ENCODE measurements around the gene TMC3. TPM values are rescaled to one million over a fixed set of nuclear protein-coding genes. Genes with fewer than 3 reads are reported as not detected.

The TMC3 gene
- polyA plus RNA-seq, 1 of the 3 experiments (the other 2 are of a cell fraction): not detected

GRCh38 chr15:81323944-81324881 lies 49.8 kb downstream of the TMC3 start, which contains the start of gene STARD5:
TSS of gene STARD5 (minus strand) at chr15:81324141. CDS start at chr15:81324099, 42 bp downstream.
- Histone ChIP-seq H2AFZ (ENCODE audit: low read depth) (peak within 1 kb of the TSS; percentile 100), H4K20me1 (ENCODE audit: insufficient read depth) (no peaks in the 10 kb centered on the region), H3K4me2 (peak within 1 kb of the TSS; percentile 86), H3K4me3 (ENCODE audit: low read depth in 2 of 2, low read length in 1 of 2) (peak within 1 kb of the TSS; percentile 80 to 82), H3K9me3 (no peaks in the 10 kb centered on the region), H3K9me2 (no peaks in the 10 kb centered on the region), H3K79me2 (ENCODE audit: insufficient read depth) (no peaks in the 10 kb centered on the region), H3K9ac (peak within 1 kb of the TSS; percentile 72), H3K4me1 (ENCODE audit: control insufficient read depth in 1 of 2, insufficient read depth in 2 of 2, low read depth in 1 of 2, low read length in 1 of 2) (peaks cover 4 to 5% of the 10 kb centered on the region in 2 experiments; a peak in 2 of 4 replicates), H3F3A (replicated peaks; ENCODE audit: insufficient read depth) (peaks cover 14% of the 10 kb centered on the region), H3K27ac (ENCODE audit: low read depth in 2 of 2, low read length in 1 of 2) (peak within 1 kb of the TSS in 1 of 2 experiments; percentile 34; a peak in 1 of 4 replicates), H3K36me3 (replicated peaks in 1 of 2; ENCODE audit: control insufficient read depth in 1 of 2, insufficient read depth in 2 of 2, low read length in 1 of 2) (no peaks in the 10 kb centered on the region), H3K27me3 (ENCODE audit: insufficient read depth) (no peaks in the 10 kb centered on the region)
- CTCF ChIA-PET: interaction anchor here (1.0 to 1.3 kb wide), 4 partner anchors 13 to 58 kb away, joined by 4 to 5 read pairs (median 4); no protein-coding TSS in a partner anchor
- peak; percentile 98 for DNase-seq
- POLR2A ChIA-PET: interaction anchor here (0.7 to 1.0 kb wide), 4 partner anchors 11 to 58 kb away, joined by 3 to 6 read pairs (median 4); no protein-coding TSS in a partner anchor
- under 1% methylated on average over 18 of the region's 67 CpGs for WGBS (ENCODE audit: low lambda C conversion rate)
- TF ChIP-seq POLR2AphosphoS5 (IDR thresholded peaks at IDR 0.05; ENCODE audit: low read depth, low read length): peak; percentile 78
- TF ChIP-seq YY1 (IDR thresholded peaks at IDR 0.05; ENCODE audit: low read depth): no peak
- TF ChIP-seq JUND (IDR thresholded peaks at IDR 0.05): no peak
- no peak for TF ChIP-seq RCOR1 (IDR thresholded peaks at IDR 0.05; ENCODE audit: low read length)
- TF ChIP-seq NFIC (IDR thresholded peaks at IDR 0.05; ENCODE audit: borderline replicate concordance): no peak
- TF ChIP-seq ZBTB33 (IDR thresholded peaks at IDR 0.05; ENCODE audit: borderline replicate concordance, low read depth): no peak
- TF ChIP-seq FOXJ3 (CRISPR knock-in tag; IDR thresholded peaks at IDR 0.05): no peak
- TF ChIP-seq RFX5 (IDR thresholded peaks at IDR 0.05; ENCODE audit: low read length): no peak
- no peak for TF ChIP-seq ELF1 (IDR thresholded peaks at IDR 0.05)
- TF ChIP-seq, protein P1, sequence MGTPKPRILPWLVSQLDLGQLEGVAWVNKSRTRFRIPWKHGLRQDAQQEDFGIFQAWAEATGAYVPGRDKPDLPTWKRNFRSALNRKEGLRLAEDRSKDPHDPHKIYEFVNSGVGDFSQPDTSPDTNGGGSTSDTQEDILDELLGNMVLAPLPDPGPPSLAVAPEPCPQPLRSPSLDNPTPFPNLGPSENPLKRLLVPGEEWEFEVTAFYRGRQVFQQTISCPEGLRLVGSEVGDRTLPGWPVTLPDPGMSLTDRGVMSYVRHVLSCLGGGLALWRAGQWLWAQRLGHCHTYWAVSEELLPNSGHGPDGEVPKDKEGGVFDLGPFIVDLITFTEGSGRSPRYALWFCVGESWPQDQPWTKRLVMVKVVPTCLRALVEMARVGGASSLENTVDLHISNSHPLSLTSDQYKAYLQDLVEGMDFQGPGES (IDR thresholded peaks at IDR 0.05; ENCODE audit: low read depth, low read length): peak; percentile 63
- no peak for TF ChIP-seq GATA2 (CRISPR knock-in tag; IDR thresholded peaks at IDR 0.05)
- TF ChIP-seq SMC3 (IDR thresholded peaks at IDR 0.05; ENCODE audit: low read depth, low read length): no peak
- peak; percentile 12 for TF ChIP-seq MAX (IDR thresholded peaks at IDR 0.05; ENCODE audit: low read depth)
- no peak for TF ChIP-seq NRF1 (IDR thresholded peaks at IDR 0.05; ENCODE audit: low read depth, low read length)
- TF ChIP-seq FOSL2 (IDR thresholded peaks at IDR 0.05; ENCODE audit: borderline replicate concordance, low read depth): no peak
- no peak for TF ChIP-seq RXRA (IDR thresholded peaks at IDR 0.05; ENCODE audit: borderline replicate concordance, low read depth)
- TF ChIP-seq MXI1 (IDR thresholded peaks at IDR 0.05; ENCODE audit: low read depth, low read length): no peak
- TF ChIP-seq PBX3 (IDR thresholded peaks at IDR 0.05): peak; percentile 98
- no peak for TF ChIP-seq RAD21 (IDR thresholded peaks at IDR 0.05; ENCODE audit: low read length)
- TF ChIP-seq USF1 (IDR thresholded peaks at IDR 0.05; ENCODE audit: borderline replicate concordance, low read depth): no peak
- TF ChIP-seq REST (IDR thresholded peaks at IDR 0.05; ENCODE audit: low read depth, low read length): 0 out of 2 replicates have a peak, but pooled peaks have one; percentile 12
- no peak for TF ChIP-seq EP300 (IDR thresholded peaks at IDR 0.05; ENCODE audit: borderline replicate concordance in 1 of 2, low read depth in 1 of 2, low read length in 1 of 2)
- peak; percentile 88 for TF ChIP-seq TAF1 (IDR thresholded peaks at IDR 0.05; ENCODE audit: borderline replicate concordance, low read depth, low read length)
